ENCODE data around the gene ADAMTSL3. TPM values are rescaled to one million over a fixed set of nuclear protein-coding genes. Genes with fewer than 3 reads are reported as not detected.

Gene ADAMTSL3
- total and polyA plus RNA-seq, 8 donors: 10.5 to 27.6 (median 17.4) TPM

GRCh38 chr15:84016371-84016770 lies 362.4 kb downstream of the ADAMTSL3 start:
- ATAC-seq: no peak
- H3K27ac ChIP-seq: no peak overlapping the region
- H3K36me3 ChIP-seq: no peaks in the 10 kb centered on the region
- H3K4me3 ChIP-seq: no peak overlapping the region
- H3K27me3 ChIP-seq: no peaks in the 10 kb centered on the region
- no peak for TF ChIP-seq CTCF (IDR thresholded peaks at IDR 0.05)
- H3K4me1 ChIP-seq: no peaks in the 10 kb centered on the region
- intact Hi-C loops (cut with DNase I): no loop called here
- H3K9me3 ChIP-seq: peaks cover 0 to 6% of the 10 kb centered on the region in 2 donors
- peak in 1 of 4 donors; percentile 2 for DNase-seq

GRCh38 chr15:84022516-84022915 lies 368.6 kb downstream of the ADAMTSL3 start:
- H3K4me3 ChIP-seq: no peak overlapping the region
- ATAC-seq (no peak), DNase-seq (no peak)
- H3K27me3 ChIP-seq: no peaks in the 10 kb centered on the region
- intact Hi-C loops (cut with DNase I): no loop called here
- no peak overlapping the region for H3K27ac ChIP-seq
- TF ChIP-seq CTCF (IDR thresholded peaks at IDR 0.05): no peak
- no peaks in the 10 kb centered on the region for H3K9me3 ChIP-seq
- no peaks in the 10 kb centered on the region for H3K36me3 ChIP-seq
- no peaks in the 10 kb centered on the region for H3K4me1 ChIP-seq

DNA sequence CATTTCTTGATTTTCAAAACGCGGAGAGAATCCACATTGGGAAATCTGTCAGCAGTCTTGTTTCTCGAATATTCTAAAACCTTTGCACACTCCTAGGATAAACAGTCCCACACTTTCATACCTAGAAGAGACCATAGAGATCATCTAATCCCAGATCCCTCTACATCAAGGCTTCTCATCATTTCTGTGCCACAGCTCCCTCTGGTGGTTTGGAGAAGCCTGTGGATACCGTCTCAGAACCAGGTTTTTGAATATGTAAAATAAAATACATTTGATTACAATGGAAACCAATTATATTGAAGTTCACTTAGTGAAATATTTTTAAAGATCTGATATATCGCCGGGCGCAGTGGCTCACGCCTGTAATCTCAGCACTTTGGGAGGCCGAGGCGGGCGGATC lies 369.7 kb downstream of the ADAMTSL3 start:
- Histone ChIP-seq H3K36me3 (no peaks in the 10 kb centered on the region), H3K4me3 (no peak overlapping the region), H3K9me3 (no peaks in the 10 kb centered on the region), H3K27ac (no peak overlapping the region), H3K27me3 (no peaks in the 10 kb centered on the region), H3K4me1 (no peaks in the 10 kb centered on the region)
- DNase-seq (peak in 1 of 4 donors; percentile 15), ATAC-seq (peak; percentile 23)
- intact Hi-C loops (cut with DNase I): no loop called here
- peak in 1 of 2 donors; percentile 30 for TF ChIP-seq CTCF (IDR thresholded peaks at IDR 0.05)

DNA sequence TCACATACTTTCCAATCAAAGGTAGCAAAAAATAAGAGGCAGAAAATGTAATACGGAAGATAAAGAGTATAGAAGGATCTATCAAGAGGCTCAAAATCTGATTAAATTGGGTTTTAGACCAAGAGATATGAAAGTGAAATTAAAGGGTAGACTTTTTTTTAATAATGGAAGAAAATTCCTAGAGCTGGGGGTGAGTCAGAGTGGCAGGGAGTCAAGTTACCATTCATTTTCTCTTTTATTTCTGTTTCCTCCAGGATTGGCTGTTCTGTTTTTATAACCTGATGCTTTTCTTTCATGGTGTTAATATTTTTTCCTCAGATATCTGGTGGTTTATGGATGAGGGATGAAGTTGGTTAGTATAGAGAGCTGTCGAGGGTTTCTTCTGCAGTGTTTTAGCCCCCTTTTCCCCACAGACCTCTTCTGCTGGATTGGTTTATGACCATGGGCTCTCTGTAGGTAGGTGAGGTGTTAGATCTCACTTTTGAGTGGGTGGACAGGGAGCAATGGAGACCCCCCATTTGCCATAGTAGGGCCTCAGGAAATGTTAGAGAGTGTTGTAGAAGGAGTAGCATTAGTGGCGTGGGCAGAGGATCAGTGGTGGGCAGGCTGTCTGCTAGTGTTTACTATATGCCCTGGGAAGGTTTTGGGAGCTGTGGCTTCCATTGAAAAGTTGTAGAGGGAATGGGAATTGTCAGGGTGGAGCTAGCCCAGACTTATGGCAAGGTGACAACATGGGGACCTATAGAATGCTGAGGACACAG lies 380.1 kb downstream of the ADAMTSL3 start:
- no peak overlapping the region for H3K27ac ChIP-seq
- no peaks in the 10 kb centered on the region for H3K36me3 ChIP-seq
- H3K4me3 ChIP-seq: no peak overlapping the region
- peaks cover 0 to 3% of the 10 kb centered on the region in 2 donors for H3K9me3 ChIP-seq
- no peak for TF ChIP-seq CTCF (IDR thresholded peaks at IDR 0.05)
- no peak for ATAC-seq
- no peak for DNase-seq
- H3K27me3 ChIP-seq: no peaks in the 10 kb centered on the region
- intact Hi-C loops (cut with DNase I): no loop called here
- no peaks in the 10 kb centered on the region for H3K4me1 ChIP-seq

GRCh38 chr15:84034578-84035398 lies 380.9 kb downstream of the ADAMTSL3 start:
- Histone ChIP-seq H3K4me3 (no peak overlapping the region), H3K27ac (no peak overlapping the region), H3K9me3 (no peaks in the 10 kb centered on the region), H3K36me3 (no peaks in the 10 kb centered on the region), H3K27me3 (no peaks in the 10 kb centered on the region), H3K4me1 (no peaks in the 10 kb centered on the region)
- intact Hi-C loops (cut with DNase I): no loop called here
- DNase-seq (peak in 1 of 4 donors; percentile 7), ATAC-seq (peak; percentile 71)
- no peak for TF ChIP-seq CTCF (IDR thresholded peaks at IDR 0.05)
